ENCODE results near the gene RCAN3. TPM values are rescaled to one million over a fixed set of nuclear protein-coding genes. Genes with fewer than 3 reads are reported as not detected.
A peak's percentile ranks its signal among the peaks of the same experiment; 100 is the strongest.

RCAN3 gene
- total RNA-seq, 1 experiment from 2014 or later, result 25.6 TPM

DNA sequence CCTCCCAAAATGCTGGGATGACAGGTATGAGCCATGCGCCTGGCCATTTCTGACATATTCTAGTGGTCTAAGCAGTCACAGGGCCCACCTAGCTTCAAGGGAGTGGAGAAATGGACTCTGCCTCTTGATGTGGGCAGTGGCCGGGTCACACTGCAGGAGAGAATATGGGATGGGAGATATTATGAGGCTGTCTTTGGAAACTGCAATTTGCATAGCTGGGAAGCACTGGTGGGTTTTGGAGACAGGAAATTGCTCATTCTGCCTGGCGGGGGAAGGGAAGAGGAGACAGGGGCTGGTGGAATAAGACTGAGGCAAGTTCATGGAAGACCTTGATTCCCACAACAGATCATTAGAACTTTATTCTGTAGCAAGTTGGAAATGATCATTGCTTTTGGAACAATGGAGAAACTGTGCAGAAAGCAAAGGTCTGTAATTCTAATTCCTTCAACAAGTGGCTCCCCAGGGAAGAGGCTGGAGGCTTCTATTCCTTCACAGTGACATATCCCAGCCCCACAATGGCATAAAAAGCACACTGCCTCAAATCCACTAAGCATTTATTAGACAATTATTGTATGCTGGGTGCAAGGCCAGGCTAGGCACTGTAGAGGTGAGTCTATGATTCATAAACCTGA is 63.7 kb downstream of the RCAN3 start:
- Histone ChIP-seq H4K20me1 (ENCODE audit: low read length) (no peaks in the 10 kb centered on the region), H3K36me3 (ENCODE audit: low read depth, low read length) (no peaks in the 10 kb centered on the region), H3K9me3 (ENCODE audit: low read length) (no peaks in the 10 kb centered on the region), H3K4me1 (ENCODE audit: insufficient read depth, low read length) (peaks cover 49% of the 10 kb centered on the region), H2AFZ (ENCODE audit: low read length) (no peak overlapping the region), H3K9ac (ENCODE audit: low read length) (no peak overlapping the region), H3K79me2 (ENCODE audit: low read length) (no peaks in the 10 kb centered on the region), H3K27ac (ENCODE audit: low read length) (no peak overlapping the region), H3K27me3 (ENCODE audit: low read length) (no peaks in the 10 kb centered on the region), H3F3A (ENCODE audit: low read length, unreplicated experiment) (no peaks in the 10 kb centered on the region), H3K4me2 (ENCODE audit: low read length) (peak overlapping the region; percentile 20; the same call in 1 of the 2 replicates), H3K9me2 (replicated peaks; ENCODE audit: low read length) (no peaks in the 10 kb centered on the region), H3K4me3 (ENCODE audit: low read length) (no peak overlapping the region)
- CTCF ChIA-PET, result no interaction called here
- TF ChIP-seq, protein P1, sequence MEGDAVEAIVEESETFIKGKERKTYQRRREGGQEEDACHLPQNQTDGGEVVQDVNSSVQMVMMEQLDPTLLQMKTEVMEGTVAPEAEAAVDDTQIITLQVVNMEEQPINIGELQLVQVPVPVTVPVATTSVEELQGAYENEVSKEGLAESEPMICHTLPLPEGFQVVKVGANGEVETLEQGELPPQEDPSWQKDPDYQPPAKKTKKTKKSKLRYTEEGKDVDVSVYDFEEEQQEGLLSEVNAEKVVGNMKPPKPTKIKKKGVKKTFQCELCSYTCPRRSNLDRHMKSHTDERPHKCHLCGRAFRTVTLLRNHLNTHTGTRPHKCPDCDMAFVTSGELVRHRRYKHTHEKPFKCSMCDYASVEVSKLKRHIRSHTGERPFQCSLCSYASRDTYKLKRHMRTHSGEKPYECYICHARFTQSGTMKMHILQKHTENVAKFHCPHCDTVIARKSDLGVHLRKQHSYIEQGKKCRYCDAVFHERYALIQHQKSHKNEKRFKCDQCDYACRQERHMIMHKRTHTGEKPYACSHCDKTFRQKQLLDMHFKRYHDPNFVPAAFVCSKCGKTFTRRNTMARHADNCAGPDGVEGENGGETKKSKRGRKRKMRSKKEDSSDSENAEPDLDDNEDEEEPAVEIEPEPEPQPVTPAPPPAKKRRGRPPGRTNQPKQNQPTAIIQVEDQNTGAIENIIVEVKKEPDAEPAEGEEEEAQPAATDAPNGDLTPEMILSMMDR (conservative IDR thresholded peaks at IDR 0.05; ENCODE audit: low read depth, low read length), result no peak
- TF ChIP-seq EZH2 (IDR thresholded peaks at IDR 0.05; ENCODE audit: low read length, unreplicated experiment), result no peak
- no peak for TF ChIP-seq EZH2phosphoT487 (IDR thresholded peaks at IDR 0.05; ENCODE audit: borderline replicate concordance, low read length)
- peak; percentile 26 for DNase-seq
- POLR2A ChIA-PET (ENCODE audit: unreplicated experiment), result no interaction called here
- intact Hi-C loops (cut with micrococcal nuclease), result loop anchor here (5.0 kb wide), 1 partner anchor 49 kb away; no protein-coding TSS in a partner anchor
- ATAC-seq, result no peak
- no TSS peak for BruUV-seq (replicated peaks)

DNA sequence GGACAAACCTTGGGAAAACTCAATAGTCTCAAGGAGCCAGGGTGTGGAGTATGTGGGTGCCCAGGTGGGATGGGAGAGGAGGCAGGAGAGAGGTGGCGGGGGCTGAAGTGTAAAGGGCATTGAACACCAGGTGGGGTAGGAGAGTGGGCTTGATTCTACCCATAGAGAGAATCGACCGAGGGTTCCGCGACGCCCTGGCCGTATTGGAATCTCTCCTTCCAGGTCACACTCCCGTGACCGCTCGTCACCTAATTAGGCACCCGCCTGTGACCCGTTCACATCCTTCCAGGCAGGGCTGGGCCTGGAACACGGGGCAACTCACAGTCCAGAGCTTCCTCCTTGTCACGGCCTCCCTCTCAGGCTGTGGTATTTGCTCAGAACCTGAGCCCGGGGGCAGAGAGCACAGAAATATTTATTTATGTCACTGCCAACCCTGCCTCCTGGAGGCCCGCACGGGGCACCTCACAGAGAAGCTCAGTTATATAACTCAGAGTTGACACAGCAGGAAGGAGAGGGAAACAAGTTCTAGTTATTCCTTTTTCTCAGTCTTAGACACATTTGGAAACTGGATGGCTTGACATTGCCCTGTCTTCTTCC is 65.3 kb downstream of the RCAN3 start:
- intact Hi-C loops (cut with micrococcal nuclease), result loop anchor here (5.0 kb wide), 1 partner anchor 51 kb away; no protein-coding TSS in a partner anchor
- Histone ChIP-seq H3K9ac (ENCODE audit: low read length) (no peak overlapping the region), H3K9me3 (ENCODE audit: low read length) (no peaks in the 10 kb centered on the region), H3K4me2 (ENCODE audit: low read length) (peak overlapping the region; percentile 63), H3K36me3 (ENCODE audit: low read depth, low read length) (no peaks in the 10 kb centered on the region), H3F3A (ENCODE audit: low read length, unreplicated experiment) (no peaks in the 10 kb centered on the region), H3K27me3 (ENCODE audit: low read length) (no peaks in the 10 kb centered on the region), H3K4me1 (ENCODE audit: insufficient read depth, low read length) (peaks cover 39% of the 10 kb centered on the region), H4K20me1 (ENCODE audit: low read length) (no peaks in the 10 kb centered on the region), H3K4me3 (ENCODE audit: low read length) (no peak overlapping the region; the same call in 1 of the 2 replicates), H3K27ac (ENCODE audit: low read length) (0 out of 2 replicates have a peak overlapping the region, but pooled peaks have one; percentile 1), H3K79me2 (ENCODE audit: low read length) (no peaks in the 10 kb centered on the region), H2AFZ (ENCODE audit: low read length) (peak overlapping the region; percentile 40; the same call in 1 of the 2 replicates), H3K9me2 (replicated peaks; ENCODE audit: low read length) (no peaks in the 10 kb centered on the region)
- POLR2A ChIA-PET (ENCODE audit: unreplicated experiment), result interaction anchor here (0.6 kb wide), 1 partner anchor 31 kb away, joined by 10 read pairs; no protein-coding TSS in a partner anchor
- no TSS peak for BruUV-seq (replicated peaks)
- peak; percentile 97 for ATAC-seq
- TF ChIP-seq, protein P1 (conservative IDR thresholded peaks at IDR 0.05; ENCODE audit: low read depth, low read length), result peak; percentile 51
- TF ChIP-seq EZH2phosphoT487 (IDR thresholded peaks at IDR 0.05; ENCODE audit: borderline replicate concordance, low read length), result no peak
- CTCF ChIA-PET, result interaction anchor here (0.6 to 1.1 kb wide), 5 partner anchors 19 to 425 kb away, joined by 3 to 5 read pairs (median 3); partner anchors contain the start of genes IL22RA1 and NIPAL3
- peak; percentile 84 for DNase-seq

Data from PC-3 (cell line).